H9 (cell line): ENCODE measurements around the gene RPS15. TPM values are rescaled to one million over a fixed set of nuclear protein-coding genes. Genes with fewer than 3 reads are reported as not detected.

Source experiments
- DNase-seq: peaks from one replicate; pipeline ENCODE4 v3.0.0-alpha.2; 2017
- H2AFZ ChIP-seq: one replicate; pipeline ENCODE4 v1.6.1; 2013; ENCODE audit warnings: mild to moderate bottlenecking, low read length, control low read depth, moderate library complexity
- H2AK5ac ChIP-seq: 2 replicates; pipeline ENCODE4 v1.6.1; 2013; ENCODE audit warnings: low read length, control low read depth, mixed read lengths; ENCODE audit not compliant: insufficient read length
- H2BK120ac ChIP-seq: one replicate; pipeline ENCODE4 v1.6.1; 2013; ENCODE audit warnings: low read depth, mild to moderate bottlenecking, low read length, control low read depth, inconsistent platforms; ENCODE audit not compliant: poor library complexity, severe bottlenecking
- H2BK12ac ChIP-seq: 2 replicates; pipeline ENCODE4 v1.6.1; 2013; ENCODE audit warnings: low read length, control low read depth, mixed read lengths, low read depth; ENCODE audit not compliant: insufficient read length
- H2BK15ac ChIP-seq: 2 replicates; pipeline ENCODE4 v1.6.1; 2013; ENCODE audit warnings: low read depth, low read length, control low read depth
- H2BK20ac ChIP-seq: one replicate; pipeline ENCODE4 v1.6.1; 2013; ENCODE audit warnings: low read depth, mild to moderate bottlenecking, low read length, control low read depth, inconsistent platforms; ENCODE audit not compliant: poor library complexity, severe bottlenecking
- H2BK5ac ChIP-seq: 2 replicates; pipeline ENCODE4 v1.6.1; 2013; ENCODE audit warnings: low read length, control low read depth, mixed read lengths; ENCODE audit not compliant: insufficient read length
- H3K14ac ChIP-seq: 2 replicates; pipeline ENCODE4 v1.6.1; 2013; ENCODE audit warnings: low read length, control low read depth; ENCODE audit not compliant: insufficient read depth
- H3K18ac ChIP-seq: 2 replicates; pipeline ENCODE4 v1.6.1; 2013; ENCODE audit warnings: low read depth, mild to moderate bottlenecking, mixed read lengths, low read length, control low read depth; ENCODE audit not compliant: insufficient read length
- H3K23ac ChIP-seq: 2 replicates; pipeline ENCODE4 v1.6.1; 2013; ENCODE audit warnings: low read length, control low read depth, mixed read lengths, low read depth; ENCODE audit not compliant: insufficient read length
- H3K23me2 ChIP-seq: 2 replicates; pipeline ENCODE4 v1.6.1; 2013; ENCODE audit warnings: low read depth, mild to moderate bottlenecking, mixed read lengths, low read length, control low read depth; ENCODE audit not compliant: insufficient read length, poor library complexity, severe bottlenecking
- H3K27ac ChIP-seq: 2 replicates; pipeline ENCODE4 v1.5.1; 2013; ENCODE audit warnings: low read length, control low read depth, mixed read lengths, low read depth; ENCODE audit not compliant: insufficient read length
- H3K27me3 ChIP-seq: 2 replicates; pipeline ENCODE4 v1.6.1; 2013; ENCODE audit warnings: low read length, control low read depth, inconsistent platforms; ENCODE audit not compliant: insufficient read depth
- H3K4ac ChIP-seq: 2 replicates; pipeline ENCODE4 v1.6.1; 2013; ENCODE audit warnings: low read depth, mild to moderate bottlenecking, control low read depth, inconsistent platforms, low read length, moderate library complexity
- H3K4me1 ChIP-seq: 2 replicates; pipeline ENCODE4 v1.6.1; 2013; ENCODE audit warnings: low read length, control low read depth, inconsistent platforms; ENCODE audit not compliant: insufficient read depth
- H3K4me2 ChIP-seq: 2 replicates; pipeline ENCODE4 v1.6.1; 2013; ENCODE audit warnings: low read length, control low read depth, mixed read lengths; ENCODE audit not compliant: insufficient read length, insufficient read depth
- H3K56ac ChIP-seq: 2 replicates; pipeline ENCODE4 v1.6.1; 2013; ENCODE audit warnings: low read depth, mild to moderate bottlenecking, mixed read lengths, low read length, control low read depth; ENCODE audit not compliant: insufficient read length
- H3K79me1 ChIP-seq: 2 replicates; pipeline ENCODE4 v1.6.1; 2013; ENCODE audit warnings: low read depth, mild to moderate bottlenecking, moderate library complexity, low read length, control low read depth, inconsistent platforms; ENCODE audit not compliant: insufficient read depth, poor library complexity, severe bottlenecking
- H3K79me2 ChIP-seq: 2 replicates; pipeline ENCODE4 v1.6.1; 2013; ENCODE audit warnings: low read length, control low read depth, inconsistent platforms; ENCODE audit not compliant: insufficient read depth
- H3K9ac ChIP-seq: 2 replicates; pipeline ENCODE4 v1.6.1; 2013; ENCODE audit warnings: low read length, control low read depth, mixed read lengths; ENCODE audit not compliant: insufficient read length; ENCODE audit errors: extremely low read depth
- H3K9me3 ChIP-seq: one replicate; pipeline ENCODE4 v1.6.1; 2013; ENCODE audit warnings: low read depth, low read length, inconsistent platforms; ENCODE audit not compliant: control insufficient read depth
- H3T11ph ChIP-seq: one replicate; pipeline ENCODE4 v1.6.1; 2013; ENCODE audit warnings: mild to moderate bottlenecking, low read length, control low read depth, inconsistent platforms
- H4K20me1 ChIP-seq: one replicate; pipeline ENCODE4 v1.6.1; 2013; ENCODE audit not compliant: control insufficient read depth, insufficient read length, insufficient read depth
- H4K5ac ChIP-seq: 2 replicates; pipeline ENCODE4 v1.6.1; 2013; ENCODE audit warnings: low read depth, mild to moderate bottlenecking, mixed read lengths, low read length, control low read depth; ENCODE audit not compliant: insufficient read length
- H4K8ac ChIP-seq: replicated peaks from 2 replicates; pipeline ENCODE4 v1.6.1; 2013; ENCODE audit warnings: low read length, control low read depth, mixed read lengths, low read depth; ENCODE audit not compliant: insufficient read length
- H4K91ac ChIP-seq: 2 replicates; pipeline ENCODE4 v1.6.1; 2013; ENCODE audit warnings: low read depth, mild to moderate bottlenecking, moderate library complexity, mixed read lengths, low read length, control low read depth; ENCODE audit not compliant: insufficient read length
- H3K27ac Mint-ChIP-seq, 3 experiments: 2 replicates in 2 of 3; 3 replicates in 1 of 3; pipeline ENCODE4 v1.8.0; 2020 to 2021; ENCODE audit warnings: mixed read lengths in 3 of 3, mild to moderate bottlenecking in 1 of 3, moderate library complexity in 1 of 3
- H3K27me3 Mint-ChIP-seq: 2 replicates; pipeline ENCODE4 v1.8.0; 2021; ENCODE audit warnings: low read depth, mild to moderate bottlenecking, moderate library complexity, mixed read lengths
- H3K36me3 Mint-ChIP-seq, 3 experiments: 2 replicates in 2 of 3; 3 replicates in 1 of 3; pipeline ENCODE4 v1.8.0; 2020 to 2021; ENCODE audit warnings: low read depth in 3 of 3, mixed read lengths in 3 of 3; ENCODE audit not compliant: insufficient read depth in 1 of 3
- H3K4me1 Mint-ChIP-seq, 2 experiments: 2 replicates each; pipeline ENCODE4 v1.8.0; 2020; ENCODE audit warnings: mixed read lengths in 2 of 2
- H3K4me3 Mint-ChIP-seq, 2 experiments: 2 replicates in 1 of 2; 3 replicates in 1 of 2; pipeline ENCODE4 v1.8.0; 2020 to 2021; ENCODE audit warnings: mild to moderate bottlenecking in 2 of 2, mixed read lengths in 2 of 2, moderate library complexity in 1 of 2
- H3K9me3 Mint-ChIP-seq, 2 experiments: 2 replicates in 1 of 2; 3 replicates in 1 of 2; pipeline ENCODE4 v1.8.0; 2020; ENCODE audit warnings: mild to moderate bottlenecking in 2 of 2, mixed read lengths in 2 of 2, moderate library complexity in 1 of 2
- WGBS: extraction: QIAGEN DNeasy Blood & Tissue Kit; methylation state at CpG from one replicate; pipeline ENCODE4 v1.1.7; 2013; ENCODE audit warnings: missing lambda C conversion rate, low lambda C conversion rate, mixed read lengths; ENCODE audit not compliant: insufficient read length; ENCODE audit errors: extremely low coverage; 5-methylcytosine and 5-hydroxymethylcytosine counted together
- total RNA-seq: library from RNA; stranded (reverse); gene quantifications from 2 replicates; pipeline ENCODE4 v1.2.1, GENCODE V29; 2021
- TF ChIP-seq, protein P1 (sequence below): fragments of 200-600 bp; sonication (generic); conservative IDR thresholded peaks from 3 replicates; pipeline ENCODE4 v1.8.0; 2021; ENCODE audit warnings: antibody characterized with exemption, mild to moderate bottlenecking

Gene RPS15
- total RNA-seq, 1 experiment from 2014 or later: 1,628 TPM

DNA sequence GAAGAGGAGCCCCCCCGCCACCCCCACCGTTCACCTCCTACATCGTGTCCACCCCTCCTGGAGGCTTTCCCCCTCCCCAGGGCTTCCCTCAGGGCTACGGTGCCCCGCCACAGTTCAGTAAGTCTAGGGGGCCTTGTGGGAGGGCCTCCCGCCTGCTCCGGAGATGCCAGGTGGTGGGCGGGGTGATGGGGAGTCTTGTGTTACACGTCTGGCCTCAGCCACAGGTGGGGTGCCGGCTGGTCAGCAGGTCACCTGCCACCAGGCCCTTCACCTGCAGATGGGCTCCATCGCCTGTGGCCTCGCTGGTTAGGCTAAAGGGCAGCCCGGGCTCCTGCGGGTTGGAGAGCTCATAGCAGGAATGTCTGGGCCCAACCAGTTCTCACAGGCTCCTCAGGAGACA is 8.0 kb upstream of the RPS15 start:
- no peak overlapping the region for H3K27ac ChIP-seq
- no peaks in the 10 kb centered on the region for H3K9me3 ChIP-seq
- no peak overlapping the region for H2BK15ac ChIP-seq
- H2AFZ ChIP-seq: no peak overlapping the region
- no peaks in the 10 kb centered on the region for H3K27me3 ChIP-seq
- H3K18ac ChIP-seq: no peak overlapping the region
- H2AK5ac ChIP-seq: no peak overlapping the region
- no peak overlapping the region for H3K9ac ChIP-seq
- no peak overlapping the region for H2BK120ac ChIP-seq
- Mint-ChIP-seq H3K36me3 (peaks cover 16 to 66% (median 47%) of the 10 kb centered on the region in 3 experiments; a peak in 6 of 7 replicates), H3K9me3 (no peaks in the 10 kb centered on the region), H3K27ac (no peak overlapping the region), H3K4me3 (no peak overlapping the region), H3K4me1 (no peaks in the 10 kb centered on the region; a peak in 1 of 4 replicates), H3K27me3 (no peaks in the 10 kb centered on the region)
- H4K20me1 ChIP-seq: no peaks in the 10 kb centered on the region
- no peaks in the 10 kb centered on the region for H3K23me2 ChIP-seq
- H3T11ph ChIP-seq: no peak overlapping the region
- H3K4me2 ChIP-seq: no peak overlapping the region
- no peak overlapping the region for H2BK12ac ChIP-seq
- no CpG with 5 or more reads among the region's 14 CpGs for WGBS
- H3K4ac ChIP-seq: no peak overlapping the region
- no peak overlapping the region for H2BK20ac ChIP-seq
- no peak overlapping the region for H4K8ac ChIP-seq
- H3K79me2 ChIP-seq: no peaks in the 10 kb centered on the region
- no peak overlapping the region for H4K91ac ChIP-seq
- no peak overlapping the region for H3K23ac ChIP-seq
- H3K79me1 ChIP-seq: no peaks in the 10 kb centered on the region
- no peak overlapping the region for H3K14ac ChIP-seq
- no peak for DNase-seq
- H2BK5ac ChIP-seq: no peak overlapping the region
- no peak overlapping the region for H4K5ac ChIP-seq
- no peak overlapping the region for H3K56ac ChIP-seq
- H3K4me1 ChIP-seq: no peaks in the 10 kb centered on the region
- TF ChIP-seq, protein P1, sequence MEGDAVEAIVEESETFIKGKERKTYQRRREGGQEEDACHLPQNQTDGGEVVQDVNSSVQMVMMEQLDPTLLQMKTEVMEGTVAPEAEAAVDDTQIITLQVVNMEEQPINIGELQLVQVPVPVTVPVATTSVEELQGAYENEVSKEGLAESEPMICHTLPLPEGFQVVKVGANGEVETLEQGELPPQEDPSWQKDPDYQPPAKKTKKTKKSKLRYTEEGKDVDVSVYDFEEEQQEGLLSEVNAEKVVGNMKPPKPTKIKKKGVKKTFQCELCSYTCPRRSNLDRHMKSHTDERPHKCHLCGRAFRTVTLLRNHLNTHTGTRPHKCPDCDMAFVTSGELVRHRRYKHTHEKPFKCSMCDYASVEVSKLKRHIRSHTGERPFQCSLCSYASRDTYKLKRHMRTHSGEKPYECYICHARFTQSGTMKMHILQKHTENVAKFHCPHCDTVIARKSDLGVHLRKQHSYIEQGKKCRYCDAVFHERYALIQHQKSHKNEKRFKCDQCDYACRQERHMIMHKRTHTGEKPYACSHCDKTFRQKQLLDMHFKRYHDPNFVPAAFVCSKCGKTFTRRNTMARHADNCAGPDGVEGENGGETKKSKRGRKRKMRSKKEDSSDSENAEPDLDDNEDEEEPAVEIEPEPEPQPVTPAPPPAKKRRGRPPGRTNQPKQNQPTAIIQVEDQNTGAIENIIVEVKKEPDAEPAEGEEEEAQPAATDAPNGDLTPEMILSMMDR: no peak
